HL-60 (cell line): ENCODE results near the gene EVI5L.

Experiments used
- DNase-seq, 2 experiments: peaks; one replicate each; pipeline ENCODE4 v3.0.0-alpha.2; 2010 to 2020; ENCODE audit warnings: low read depth in 1 of 2, low spot score in 1 of 2
- H3K27ac ChIP-seq: fragments of 250-450 bp; sonication (Bioruptor Pico); replicated peaks from 2 replicates; pipeline ENCODE4 v1.5.1; 2020; ENCODE audit warnings: mild to moderate bottlenecking, moderate library complexity
- H3K27me3 ChIP-seq: fragments of 250-450 bp; sonication (Bioruptor Pico); 2 replicates; pipeline ENCODE4 v1.5.1; 2021; ENCODE audit warnings: mild to moderate bottlenecking, moderate library complexity; ENCODE audit not compliant: insufficient read depth, poor library complexity, severe bottlenecking
- H3K4me3 ChIP-seq: replicated peaks from 2 replicates; pipeline ENCODE4 v1.5.1; 2011; ENCODE audit warnings: mild to moderate bottlenecking, control low read depth, low read length; ENCODE audit not compliant: insufficient read depth
- CTCF ChIP-seq: IDR thresholded peaks from one replicate; pipeline ENCODE4 v1.5.1; 2011; ENCODE audit warnings: low read length, control low read depth, inconsistent platforms; ENCODE audit not compliant: insufficient read depth
- GABPA ChIP-seq: IDR thresholded peaks from 2 replicates; pipeline ENCODE4 v1.6.1; 2012; ENCODE audit warnings: low read depth
- POLR2AphosphoS5 ChIP-seq: IDR thresholded peaks from 2 replicates; pipeline ENCODE4 v1.6.1; 2012; ENCODE audit warnings: low read depth
- REST ChIP-seq: IDR thresholded peaks from 2 replicates; pipeline ENCODE4 v1.6.1; 2012; ENCODE audit warnings: low read depth; ENCODE audit not compliant: insufficient replicate concordance
- SPI1 ChIP-seq: IDR thresholded peaks from 2 replicates; pipeline ENCODE4 v1.6.1; 2012; ENCODE audit warnings: low read depth, mild to moderate bottlenecking, borderline replicate concordance

The EVI5L gene

GRCh38 chr19:7787141-7787540, 42.9 kb upstream of the EVI5L start:
- TF ChIP-seq POLR2AphosphoS5 (no peak), SPI1 (no peak), CTCF (no peak), REST (no peak), GABPA (no peak)
- peaks cover 15% of the 10 kb centered on the region for H3K27me3 ChIP-seq
- no peak overlapping the region for H3K4me3 ChIP-seq
- no peak for DNase-seq
- H3K27ac ChIP-seq = no peak overlapping the region

GRCh38 chr19:7787602-7788177, 42.3 kb upstream of the EVI5L start:
- no peak overlapping the region for H3K4me3 ChIP-seq
- DNase-seq = no peak
- peaks cover 15% of the 10 kb centered on the region for H3K27me3 ChIP-seq
- TF ChIP-seq REST (no peak), GABPA (no peak), POLR2AphosphoS5 (no peak), SPI1 (no peak), CTCF (no peak)
- H3K27ac ChIP-seq = no peak overlapping the region

GRCh38 chr19:7788178-7788932, 41.7 kb upstream of the EVI5L start:
- TF ChIP-seq REST = no peak
- no peak for TF ChIP-seq GABPA
- TF ChIP-seq POLR2AphosphoS5 = no peak
- Histone ChIP-seq H3K27ac (no peak overlapping the region), H3K4me3 (no peak overlapping the region), H3K27me3 (peaks cover 15% of the 10 kb centered on the region)
- no peak for DNase-seq
